Measurements from ENCODE around the gene EVI5. TPM values are rescaled to one million over a fixed set of nuclear protein-coding genes. Genes with fewer than 3 reads are reported as not detected.

The EVI5 gene
- total RNA-seq, 1 donor from 2014 or later = 19.8 TPM

- peaks cover 28 to 51% of the 10 kb centered on the region in 2 donors for H3K36me3 ChIP-seq
- H3K9me3 ChIP-seq = no peaks in the 10 kb centered on the region
- H3K27me3 ChIP-seq = no peaks in the 10 kb centered on the region
- H3K27ac ChIP-seq = no peak overlapping the region
- no peak for DNase-seq (ENCODE audit: low spot score in 2 of 2)
- intact Hi-C loops (cut with DNase I) = no loop called here
- H3K4me3 ChIP-seq = no peak overlapping the region
- H3K4me1 ChIP-seq = no peaks in the 10 kb centered on the region
- no peak for TF ChIP-seq CTCF (IDR thresholded peaks at IDR 0.05)
These were observed 94.5 kb downstream of the EVI5 start for GRCh38 chr1:92690212-92690906.

GRCh38 chr1:92679980-92680379 lies 104.9 kb downstream of the EVI5 start:
- H3K36me3 ChIP-seq = peaks cover 7 to 27% of the 10 kb centered on the region in 2 donors
- no peak overlapping the region for H3K4me3 ChIP-seq
- H3K27me3 ChIP-seq = no peaks in the 10 kb centered on the region
- TF ChIP-seq CTCF (IDR thresholded peaks at IDR 0.05) = no peak
- no peaks in the 10 kb centered on the region for H3K4me1 ChIP-seq
- no peaks in the 10 kb centered on the region for H3K9me3 ChIP-seq
- intact Hi-C loops (cut with DNase I) = no loop called here
- no peak for DNase-seq (ENCODE audit: low spot score in 2 of 2)
- H3K27ac ChIP-seq = no peak overlapping the region

GRCh38 chr1:92663775-92664174 lies 121.1 kb downstream of the EVI5 start:
- intact Hi-C loops (cut with DNase I) = no loop called here
- no peak for TF ChIP-seq CTCF (IDR thresholded peaks at IDR 0.05)
- H3K9me3 ChIP-seq = no peaks in the 10 kb centered on the region
- H3K27ac ChIP-seq = no peak overlapping the region
- peaks cover 0 to 4% of the 10 kb centered on the region in 2 donors for H3K36me3 ChIP-seq
- no peaks in the 10 kb centered on the region for H3K4me1 ChIP-seq
- no peak for DNase-seq (ENCODE audit: low spot score in 2 of 2)
- no peaks in the 10 kb centered on the region for H3K27me3 ChIP-seq
- no peak overlapping the region for H3K4me3 ChIP-seq

- Histone ChIP-seq H3K27me3 (no peaks in the 10 kb centered on the region), H3K4me1 (no peaks in the 10 kb centered on the region), H3K27ac (no peak overlapping the region), H3K9me3 (peaks cover 0 to 5% of the 10 kb centered on the region in 2 donors), H3K4me3 (no peak overlapping the region), H3K36me3 (peaks cover 4 to 15% of the 10 kb centered on the region in 2 donors)
- DNase-seq (ENCODE audit: low spot score in 2 of 2) = no peak
- no peak for TF ChIP-seq CTCF (IDR thresholded peaks at IDR 0.05)
- intact Hi-C loops (cut with DNase I) = no loop called here
These were observed 122.9 kb downstream of the EVI5 start for GRCh38 chr1:92662048-92662447.

GRCh38 chr1:92657701-92658100 lies 127.2 kb downstream of the EVI5 start:
- Histone ChIP-seq H3K36me3 (peaks cover 20 to 39% of the 10 kb centered on the region in 2 donors), H3K4me1 (no peaks in the 10 kb centered on the region), H3K4me3 (no peak overlapping the region), H3K27me3 (no peaks in the 10 kb centered on the region), H3K27ac (no peak overlapping the region), H3K9me3 (peaks cover 21 to 35% of the 10 kb centered on the region in 2 donors)
- intact Hi-C loops (cut with DNase I) = no loop called here
- no peak for TF ChIP-seq CTCF (IDR thresholded peaks at IDR 0.05)
- no peak for DNase-seq (ENCODE audit: low spot score in 2 of 2)
